ENCODE data around the gene FOXO1.

FOXO1 gene

GRCh38 chr13:40613914-40614313, 52.5 kb downstream of the FOXO1 start:
- TF ChIP-seq EGR1 (IDR thresholded peaks at IDR 0.05) (no peak), YY1 (IDR thresholded peaks at IDR 0.05; ENCODE audit: low read depth) (no peak), CEBPB (IDR thresholded peaks at IDR 0.05) (no peak), TCF12 (IDR thresholded peaks at IDR 0.05; ENCODE audit: low read depth) (no peak), ZBTB7A (IDR thresholded peaks at IDR 0.05; ENCODE audit: low read depth) (no peak)

- no peak for TF ChIP-seq USF1 (IDR thresholded peaks at IDR 0.05)
Measured at GRCh38 chr13:40613192-40613818, 53.1 kb downstream of the FOXO1 start.

- TF ChIP-seq YY1 (IDR thresholded peaks at IDR 0.05; ENCODE audit: low read depth) (no peak), CEBPB (IDR thresholded peaks at IDR 0.05) (no peak), EP300 (IDR thresholded peaks at IDR 0.05; ENCODE audit: borderline replicate concordance) (no peak), TEAD4 (IDR thresholded peaks at IDR 0.05) (no peak), USF1 (IDR thresholded peaks at IDR 0.05) (no peak), FOXM1 (IDR thresholded peaks at IDR 0.05; ENCODE audit: borderline replicate concordance, low read depth) (no peak), TAF1 (IDR thresholded peaks at IDR 0.05; ENCODE audit: low read depth) (no peak), ZBTB7A (IDR thresholded peaks at IDR 0.05; ENCODE audit: low read depth) (no peak), NFIC (IDR thresholded peaks at IDR 0.05) (no peak)
Measured at GRCh38 chr13:40612041-40612440, 54.4 kb downstream of the FOXO1 start.

DNA sequence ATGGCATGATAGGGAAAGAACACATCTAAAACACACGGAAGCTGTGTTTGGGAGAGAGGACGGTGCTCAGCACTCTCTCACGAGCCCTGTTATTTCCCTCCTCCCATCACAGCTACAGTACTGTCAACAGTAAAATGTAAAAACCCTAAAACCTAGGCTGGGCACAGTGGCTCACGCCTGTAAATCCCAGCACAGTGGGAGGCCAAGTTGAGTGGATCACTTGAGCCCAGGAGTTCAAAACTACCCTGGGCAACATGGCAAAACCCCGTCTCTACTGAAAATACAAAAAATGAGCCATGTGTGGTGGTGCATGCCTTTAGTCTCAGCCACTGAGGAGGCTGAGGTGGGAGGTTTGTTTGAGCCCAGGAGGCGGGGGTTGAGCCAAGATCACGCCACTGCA, 54.8 kb downstream of the FOXO1 start:
- TF ChIP-seq USF1 (IDR thresholded peaks at IDR 0.05) (no peak), REST (IDR thresholded peaks at IDR 0.05; ENCODE audit: low read depth) (no peak), TAF1 (IDR thresholded peaks at IDR 0.05; ENCODE audit: low read depth) (no peak), TCF12 (IDR thresholded peaks at IDR 0.05; ENCODE audit: low read depth) (no peak), TEAD4 (IDR thresholded peaks at IDR 0.05) (no peak), CEBPB (IDR thresholded peaks at IDR 0.05) (no peak), EP300 (IDR thresholded peaks at IDR 0.05; ENCODE audit: borderline replicate concordance) (no peak), EGR1 (IDR thresholded peaks at IDR 0.05) (no peak), ZBTB7A (IDR thresholded peaks at IDR 0.05; ENCODE audit: low read depth) (no peak), NFIC (IDR thresholded peaks at IDR 0.05) (no peak), FOXM1 (IDR thresholded peaks at IDR 0.05; ENCODE audit: borderline replicate concordance, low read depth) (no peak)

DNA sequence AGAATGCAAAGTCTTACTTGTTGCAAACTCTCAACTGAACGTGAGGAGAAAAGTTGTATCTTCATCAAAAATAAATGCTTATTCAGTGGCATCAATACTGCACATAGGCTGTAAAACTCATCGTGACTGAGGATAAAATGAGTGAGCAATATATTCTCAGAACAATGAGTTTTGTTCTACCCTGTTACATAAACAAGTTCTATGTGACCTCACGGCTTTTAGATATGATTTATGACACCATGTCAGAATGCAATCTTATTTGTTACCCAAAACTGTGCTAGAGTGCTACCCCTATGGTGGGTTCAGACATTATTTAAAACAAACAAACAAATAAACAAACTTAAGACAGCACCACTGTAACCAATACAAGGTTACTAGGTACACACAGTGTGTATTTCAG, 55.4 kb downstream of the FOXO1 start:
- TF ChIP-seq CEBPB (IDR thresholded peaks at IDR 0.05) (no peak), TEAD4 (IDR thresholded peaks at IDR 0.05) (no peak), TCF12 (IDR thresholded peaks at IDR 0.05; ENCODE audit: low read depth) (no peak), ZBTB7A (IDR thresholded peaks at IDR 0.05; ENCODE audit: low read depth) (no peak), YY1 (IDR thresholded peaks at IDR 0.05; ENCODE audit: low read depth) (no peak), MAX (IDR thresholded peaks at IDR 0.05) (no peak), EP300 (IDR thresholded peaks at IDR 0.05; ENCODE audit: borderline replicate concordance) (no peak), NFIC (IDR thresholded peaks at IDR 0.05) (no peak), RAD21 (IDR thresholded peaks at IDR 0.05; ENCODE audit: low read depth) (no peak), USF1 (IDR thresholded peaks at IDR 0.05) (no peak), CREB1 (IDR thresholded peaks at IDR 0.05; ENCODE audit: low read depth) (no peak), EGR1 (IDR thresholded peaks at IDR 0.05) (no peak), REST (IDR thresholded peaks at IDR 0.05; ENCODE audit: low read depth) (no peak), TAF1 (IDR thresholded peaks at IDR 0.05; ENCODE audit: low read depth) (no peak), FOXM1 (IDR thresholded peaks at IDR 0.05; ENCODE audit: borderline replicate concordance, low read depth) (no peak)
